Measurements from ENCODE around the gene PSMD10. TPM values are rescaled to one million over a fixed set of nuclear protein-coding genes. Genes with fewer than 3 reads are reported as not detected.

The PSMD10 gene
- 28.6 TPM for total RNA-seq

- peak; percentile 98 for ATAC-seq
Measured at GRCh38 chrX:108091264-108091877, at the start of gene PSMD10, which contains the start of gene ATG4A. Gene PSMD10, minus strand, starts transcription at chrX:108091542. Its CDS starts 22 bp downstream, at chrX:108091520. Gene ATG4A, plus strand, starts transcription at chrX:108091778. Its CDS starts 49 bp downstream, at chrX:108091827.

- no peak for ATAC-seq
Measured at GRCh38 chrX:108138814-108139702, 47.7 kb upstream of the PSMD10 start.

DNA sequence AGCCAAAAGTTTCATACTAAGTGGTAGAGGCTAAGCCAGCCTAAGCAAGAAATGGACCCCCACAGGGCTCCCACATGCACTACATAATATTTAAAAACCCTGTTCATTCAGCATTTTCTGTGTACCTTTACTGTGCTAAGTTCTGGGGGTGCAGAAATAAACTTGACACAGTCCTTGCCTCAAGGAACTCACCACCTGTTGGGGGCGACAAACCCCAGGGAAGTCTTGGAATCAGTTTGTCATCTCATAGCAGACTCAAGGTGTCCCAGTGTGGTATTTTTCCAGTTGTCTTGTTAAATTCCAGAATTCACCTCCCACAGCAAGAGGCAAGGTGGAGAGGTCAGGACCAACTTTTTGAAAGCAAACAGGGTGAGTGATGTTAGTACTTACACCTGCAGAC lies 43.4 kb upstream of the PSMD10 start:
- no peak for ATAC-seq

DNA sequence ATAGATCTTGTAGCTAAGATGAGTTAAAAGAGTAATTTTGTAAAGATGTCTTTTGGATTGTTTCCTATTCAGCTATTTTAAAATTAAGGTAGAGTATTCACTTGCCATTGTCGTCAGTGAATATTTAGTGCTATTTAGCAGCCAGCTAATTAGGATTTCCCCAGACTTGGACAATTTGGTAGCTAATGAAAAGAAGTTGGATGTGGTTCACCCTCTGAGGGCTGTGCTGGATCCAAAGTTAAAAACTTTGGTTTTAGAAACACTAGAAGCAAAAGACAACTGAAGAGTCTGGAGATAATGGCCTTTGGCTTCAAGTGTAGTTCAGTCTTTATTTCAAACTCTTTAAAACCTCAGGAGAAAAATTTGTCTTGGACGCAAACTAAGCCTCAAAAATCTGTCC lies 41.5 kb upstream of the PSMD10 start:
- ATAC-seq: no peak

GRCh38 chrX:108132034-108132433 lies 40.7 kb upstream of the PSMD10 start:
- no peak for ATAC-seq

GRCh38 chrX:108131471-108131870 lies 40.1 kb upstream of the PSMD10 start:
- peak; percentile 52 for ATAC-seq

- ATAC-seq: no peak
Measured at GRCh38 chrX:108130889-108131288, 39.5 kb upstream of the PSMD10 start.

DNA sequence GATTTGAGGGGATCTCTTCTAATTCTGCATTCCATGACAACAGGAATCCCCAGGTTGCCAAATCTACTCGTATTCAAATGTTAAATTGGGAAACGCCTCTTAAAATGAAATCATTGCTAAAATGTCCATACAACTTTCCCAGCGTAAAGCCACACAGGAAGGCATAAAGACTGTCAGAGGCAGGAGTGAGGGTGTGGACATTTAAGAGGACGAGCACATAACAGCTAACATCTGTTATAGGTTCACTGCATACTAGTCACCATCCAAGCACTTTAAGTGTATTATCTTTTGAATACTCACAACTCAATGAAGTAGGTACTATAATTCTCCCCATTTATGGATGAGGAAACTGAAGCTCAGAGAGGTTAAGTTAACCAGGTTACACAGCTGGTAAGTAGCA lies 35.8 kb upstream of the PSMD10 start:
- no peak for ATAC-seq

DNA sequence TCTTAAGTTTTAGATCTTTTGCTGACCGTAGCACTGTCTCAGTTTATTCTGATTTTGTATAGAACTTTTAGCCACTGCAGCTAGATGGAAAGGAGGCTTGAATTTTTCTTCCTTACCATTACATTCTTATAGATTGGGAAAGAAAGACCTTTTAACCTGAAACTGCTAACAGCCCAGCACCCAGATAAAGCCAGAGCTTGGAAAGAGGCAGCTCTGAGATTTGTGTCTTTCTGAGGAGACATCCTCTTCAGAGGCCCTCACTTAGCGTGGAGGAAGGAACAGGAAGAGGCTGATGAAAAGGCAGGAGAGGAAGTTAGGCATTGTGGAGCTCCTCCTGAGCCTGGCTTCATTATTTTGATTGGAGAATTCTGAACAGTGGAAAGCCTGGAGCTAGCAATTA lies 35.3 kb upstream of the PSMD10 start:
- no peak for ATAC-seq

DNA sequence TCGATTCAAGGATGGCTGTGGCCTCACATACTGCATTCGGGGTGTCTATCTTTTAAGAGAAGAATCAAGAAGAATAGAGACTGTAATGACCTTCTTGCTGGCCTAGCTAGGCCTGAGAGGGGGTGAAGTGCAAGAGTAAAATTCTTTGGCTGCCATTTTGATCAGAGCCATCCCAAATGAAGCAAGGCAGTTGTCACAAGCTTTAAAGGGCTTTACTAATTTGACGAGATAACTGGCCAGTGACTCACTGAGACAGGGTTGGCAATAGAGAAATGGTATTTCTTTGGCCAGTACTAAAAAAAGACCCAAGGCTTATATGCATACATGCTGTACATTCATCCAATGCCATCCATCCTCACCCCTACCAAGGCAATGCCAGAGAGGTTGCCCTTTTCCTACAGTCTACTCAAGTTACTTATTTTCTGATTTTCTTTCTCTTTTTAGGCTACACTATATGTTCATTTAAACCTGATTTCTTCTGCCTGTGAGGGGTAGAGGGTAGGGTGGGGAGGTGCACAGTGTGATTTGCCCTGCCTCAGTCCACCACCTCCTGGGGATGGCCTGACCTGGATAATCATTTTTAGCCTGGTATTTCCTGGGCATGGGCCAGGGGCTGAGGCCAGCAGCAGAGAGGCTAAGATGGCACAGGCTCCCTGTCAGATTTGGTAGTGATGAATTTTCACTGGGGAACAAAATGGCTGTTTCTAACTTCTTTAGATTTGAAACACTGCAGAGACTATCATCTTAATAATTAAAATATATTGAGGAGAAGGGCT lies 32.4 kb upstream of the PSMD10 start:
- ATAC-seq: no peak

GRCh38 chrX:108122748-108123147 lies 31.4 kb upstream of the PSMD10 start:
- ATAC-seq: peak; percentile 76

- ATAC-seq: no peak
Measured at GRCh38 chrX:108121291-108121690, 29.9 kb upstream of the PSMD10 start.

GRCh38 chrX:108117988-108118387 lies 26.6 kb upstream of the PSMD10 start:
- no peak for ATAC-seq

GRCh38 chrX:108114541-108114940 lies 23.2 kb upstream of the PSMD10 start:
- ATAC-seq: no peak

DNA sequence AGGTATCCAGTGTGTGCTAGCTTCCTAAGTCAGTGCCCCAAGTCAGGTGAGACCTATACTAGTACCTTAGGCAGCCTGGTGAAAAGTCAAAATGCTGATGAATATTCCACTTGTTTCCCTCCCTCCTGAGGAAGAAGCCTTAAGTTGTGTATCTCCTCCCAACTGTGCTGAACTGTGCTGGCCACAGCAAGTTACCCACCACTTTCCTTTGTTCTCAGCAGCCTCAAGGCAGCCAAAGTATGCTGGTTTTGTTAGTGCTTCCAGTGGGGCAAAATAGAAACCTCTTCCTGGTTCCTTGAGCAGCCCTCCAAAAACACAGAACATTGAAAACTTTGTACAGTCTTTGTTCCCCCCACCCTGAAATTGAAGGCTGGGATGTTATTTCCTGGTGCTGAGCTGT lies 14.1 kb upstream of the PSMD10 start:
- ATAC-seq: no peak

DNA sequence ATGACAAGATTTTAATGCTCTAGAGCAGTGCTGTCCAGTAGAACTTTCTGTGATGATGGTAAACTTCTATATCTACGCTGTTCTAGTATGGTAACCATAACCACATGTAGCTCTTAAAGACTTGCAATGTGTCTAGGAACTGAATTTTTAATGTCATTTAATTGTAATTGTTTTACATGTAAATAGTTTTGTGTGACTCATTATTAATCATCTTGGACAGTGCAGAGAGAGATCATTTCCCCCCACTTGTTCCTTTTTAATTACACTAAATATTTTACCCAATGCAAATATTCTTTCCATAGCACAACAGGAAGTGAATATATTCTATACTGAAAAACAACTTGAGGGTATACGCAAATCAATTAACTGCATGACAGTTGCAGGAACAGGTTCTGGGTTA lies 6.0 kb upstream of the PSMD10 start:
- no peak for ATAC-seq

- ATAC-seq: peak; percentile 54
Measured at GRCh38 chrX:108091878-108092291, 543 bp upstream of the PSMD10 start.

DNA sequence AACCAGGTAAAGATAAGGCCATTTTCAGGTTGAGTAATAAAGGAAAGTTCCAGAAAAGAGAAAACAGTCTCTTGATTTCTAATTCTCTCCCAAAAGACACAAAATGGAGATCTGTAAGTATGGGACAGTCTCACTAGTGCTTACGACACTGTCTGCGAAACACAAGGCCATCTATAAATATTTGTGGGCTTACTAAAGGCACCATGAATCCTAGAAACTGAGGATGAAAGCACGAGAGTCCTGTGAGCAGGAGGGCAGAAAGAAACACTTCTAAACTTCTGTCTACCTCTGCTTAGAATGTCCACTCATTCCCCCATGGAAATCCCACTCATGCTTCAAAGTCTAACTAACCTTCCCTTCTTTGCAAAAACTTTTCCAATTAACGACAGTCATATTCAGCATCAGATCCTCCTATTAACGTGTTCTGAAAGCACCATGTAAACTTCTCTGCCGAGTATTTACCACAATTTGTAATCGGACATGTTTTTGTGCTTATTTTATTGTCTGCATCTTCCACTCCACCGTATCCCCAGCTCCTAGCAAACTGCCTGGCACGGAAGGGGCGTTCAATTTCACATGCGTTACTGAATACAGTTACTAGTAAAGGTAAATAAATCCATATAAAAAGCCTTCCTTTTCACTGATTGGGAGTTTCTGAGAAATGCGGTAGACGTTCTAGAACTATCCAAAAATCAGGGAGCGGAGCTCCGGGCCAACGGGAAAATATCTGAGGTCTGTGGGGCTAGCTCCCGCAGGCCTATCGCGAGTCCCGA lies 665 bp downstream of the PSMD10 start:
- no peak for ATAC-seq

DNA sequence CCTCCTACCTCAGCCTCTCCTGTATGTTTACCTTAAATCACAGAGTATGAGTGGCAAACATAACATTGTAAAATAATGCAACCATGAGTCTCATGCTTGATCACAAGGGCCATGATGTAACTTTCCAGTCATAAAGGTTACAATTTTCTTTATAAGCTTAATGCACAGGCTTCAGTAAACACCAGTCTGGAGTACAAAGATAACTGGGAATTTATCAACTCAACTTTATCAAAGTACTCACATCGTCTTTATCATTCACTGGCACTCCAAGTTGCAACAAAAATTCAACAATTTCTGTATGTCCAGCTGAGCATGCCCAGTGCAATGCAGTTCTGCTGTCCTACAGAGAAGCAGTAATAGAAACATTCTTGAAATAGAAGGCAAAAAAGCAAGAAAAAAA lies 2.8 kb downstream of the PSMD10 start:
- ATAC-seq: no peak

DNA sequence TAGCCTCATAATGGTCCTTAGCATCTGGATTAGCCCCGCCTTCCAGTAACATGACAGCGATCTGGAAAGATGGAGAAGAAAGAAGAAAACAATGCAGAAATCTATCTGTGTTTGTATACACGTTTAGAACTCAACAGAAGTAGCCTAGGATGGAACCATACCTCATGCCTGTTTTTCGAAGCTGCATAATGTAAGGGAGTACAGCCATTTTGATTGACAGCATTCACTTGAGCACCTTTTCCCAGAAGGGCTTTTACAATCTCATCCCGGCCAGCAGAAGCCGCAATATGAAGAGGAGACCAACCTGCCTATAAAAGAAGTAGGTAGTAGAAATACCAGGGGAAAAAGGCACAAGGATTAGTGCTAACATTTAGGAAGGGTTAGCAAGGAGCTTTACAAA lies 3.5 kb downstream of the PSMD10 start:
- ATAC-seq: no peak

- ATAC-seq: no peak
Measured at GRCh38 chrX:108081110-108081509, 10.2 kb downstream of the PSMD10 start.

GRCh38 chrX:108072746-108073145 lies 18.6 kb downstream of the PSMD10 start:
- ATAC-seq: no peak
